GM15510 (cell line): ENCODE data around the gene KREMEN1.

ENCODE experiments used
- POLR2A ChIP-seq: IDR thresholded peaks from 3 replicates; pipeline ENCODE4 v1.6.1; 2011; ENCODE audit warnings: borderline replicate concordance; ENCODE audit not compliant: insufficient read length; ENCODE audit errors: extremely low read depth

The KREMEN1 gene

GRCh38 chr22:29201782-29202181, 128.9 kb downstream of the KREMEN1 start:
- no peak for TF ChIP-seq POLR2A

- peak; percentile 37 for TF ChIP-seq POLR2A
These were observed 129.7 kb downstream of the KREMEN1 start for GRCh38 chr22:29202212-29203192.

GRCh38 chr22:29203488-29204454, 130.9 kb downstream of the KREMEN1 start:
- no peak for TF ChIP-seq POLR2A

GRCh38 chr22:29204455-29205183, 131.8 kb downstream of the KREMEN1 start:
- no peak for TF ChIP-seq POLR2A

- TF ChIP-seq POLR2A, result no peak
These were observed 132.4 kb downstream of the KREMEN1 start for GRCh38 chr22:29205252-29205593.

- peak; percentile 53 for TF ChIP-seq POLR2A
These were observed 132.9 kb downstream of the KREMEN1 start, which contains the start of gene EMID1 for GRCh38 chr22:29205594-29206371. Gene EMID1 (plus strand): TSS chr22:29205896. CDS start chr22:29206039, 143 bp downstream.

GRCh38 chr22:29206372-29207242, 133.8 kb downstream of the KREMEN1 start:
- no peak for TF ChIP-seq POLR2A

GRCh38 chr22:29207243-29207550, 134.4 kb downstream of the KREMEN1 start:
- TF ChIP-seq POLR2A, result no peak

GRCh38 chr22:29207562-29208501, 135.0 kb downstream of the KREMEN1 start:
- no peak for TF ChIP-seq POLR2A

GRCh38 chr22:29208502-29208862, 135.6 kb downstream of the KREMEN1 start:
- no peak for TF ChIP-seq POLR2A

GRCh38 chr22:29208879-29209623, 136.2 kb downstream of the KREMEN1 start:
- no peak for TF ChIP-seq POLR2A
